GM21390 (cell line): ENCODE data around the gene NKX1-2.

Experiments used
- ATAC-seq: cut with Tn5 transposase; IDR thresholded peaks from one replicate; pipeline ENCODE4 v1.9.1; 2021; ENCODE audit not compliant: unreplicated experiment

Gene NKX1-2

GRCh38 chr10:124450012-124450782 is at the start of gene NKX1-2:
NKX1-2 (minus strand) TSS chr10:124450035; CDS start chr10:124449943, 92 bp downstream.
- ATAC-seq = no peak

GRCh38 chr10:124498056-124498455 is 48.2 kb upstream of the NKX1-2 start:
- ATAC-seq = no peak

DNA sequence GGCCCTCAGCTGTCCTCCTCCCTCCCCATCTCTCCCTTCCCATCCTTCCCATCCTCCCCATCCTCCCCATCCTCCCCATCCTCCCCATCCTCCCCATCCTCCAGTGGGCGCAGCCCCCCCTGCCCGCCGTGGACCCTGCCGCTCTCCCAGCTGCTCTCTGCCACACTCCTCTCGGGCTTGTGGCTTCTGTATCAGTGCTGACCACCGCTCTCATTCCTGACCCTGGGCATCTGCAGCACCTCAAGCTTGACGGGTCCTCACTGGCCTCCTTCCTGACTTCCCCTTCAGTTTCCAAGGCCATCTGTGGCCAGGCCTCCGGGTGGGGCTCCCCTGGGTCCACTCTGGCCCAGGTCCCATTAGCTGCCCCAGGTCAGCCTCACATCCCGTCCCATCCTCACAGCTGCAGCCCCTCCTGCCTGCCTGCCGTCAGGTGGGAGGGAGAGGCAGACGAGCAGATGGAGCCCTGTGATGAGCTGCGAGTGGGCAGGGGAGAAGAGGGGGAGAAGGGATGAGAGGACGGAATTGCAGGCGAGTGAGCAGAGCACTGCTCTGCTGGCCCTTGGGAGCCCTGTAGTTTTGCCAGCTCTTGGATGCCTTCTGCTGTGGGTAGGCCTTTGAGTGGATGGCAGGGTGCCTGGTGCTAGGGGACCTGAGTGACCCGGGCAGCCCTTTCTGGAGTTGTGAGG is 47.5 kb upstream of the NKX1-2 start:
- ATAC-seq = no peak

DNA sequence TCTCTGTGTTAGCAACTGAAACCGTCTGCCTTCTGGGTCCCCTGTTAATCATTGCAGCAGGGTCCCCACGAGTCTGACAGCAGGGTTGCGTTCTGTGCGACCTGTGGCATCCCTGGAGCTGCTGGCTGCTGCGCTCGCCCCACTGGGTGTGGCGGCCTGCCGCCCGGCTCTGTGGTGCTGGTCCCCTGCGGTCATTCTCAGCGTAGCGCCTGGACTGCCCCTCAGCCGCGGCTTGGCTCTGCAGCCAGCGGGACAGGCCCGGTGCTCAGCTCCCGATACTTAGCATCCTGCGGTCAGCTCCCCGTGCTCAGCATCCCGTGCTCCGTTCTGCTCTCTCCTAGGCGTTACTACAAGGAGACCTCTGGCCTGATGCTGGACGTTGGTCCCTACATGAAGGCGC is 46.8 kb upstream of the NKX1-2 start:
- ATAC-seq = no peak

DNA sequence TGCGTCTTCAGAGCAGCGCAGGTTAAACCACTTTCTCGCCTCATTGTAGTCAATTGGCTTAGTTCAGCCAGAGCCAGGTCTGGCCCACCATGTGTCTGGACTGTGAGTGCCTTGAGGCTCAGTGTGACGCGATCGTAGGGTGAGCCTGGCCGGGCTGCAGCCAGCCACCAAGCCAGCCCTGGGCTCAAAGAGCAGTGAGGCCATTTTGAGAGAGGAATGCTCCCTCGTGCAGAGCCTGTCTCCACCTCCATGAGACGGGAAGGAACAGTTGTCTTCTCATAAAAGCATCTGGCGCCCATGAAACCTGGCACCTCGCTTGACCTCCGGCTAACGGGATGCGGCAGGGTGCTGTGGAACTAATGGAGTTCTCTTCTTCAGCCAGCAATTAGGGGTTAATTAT is 46.3 kb upstream of the NKX1-2 start:
- ATAC-seq = no peak

GRCh38 chr10:124495725-124496124 is 45.9 kb upstream of the NKX1-2 start:
- no peak for ATAC-seq

DNA sequence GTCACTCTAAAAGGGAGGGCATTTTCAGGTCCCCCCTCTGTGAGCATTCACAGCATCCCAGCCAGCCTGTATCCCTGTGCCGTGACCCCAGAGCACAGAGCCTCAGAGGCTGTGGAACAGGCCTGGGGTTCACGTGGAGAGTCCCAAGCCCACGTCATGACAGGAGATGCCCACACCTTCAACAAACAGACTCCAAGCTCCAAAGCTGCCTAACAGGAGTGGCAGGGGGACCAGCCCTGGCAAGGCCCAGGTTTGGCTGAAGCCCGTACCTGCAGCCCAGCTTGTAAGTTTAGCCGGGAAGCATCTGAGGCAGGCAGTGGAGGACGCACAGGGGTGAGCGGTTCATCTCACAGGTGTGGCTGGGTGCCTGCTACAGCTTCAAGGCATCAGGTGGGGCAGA is 45.3 kb upstream of the NKX1-2 start:
- no peak for ATAC-seq

DNA sequence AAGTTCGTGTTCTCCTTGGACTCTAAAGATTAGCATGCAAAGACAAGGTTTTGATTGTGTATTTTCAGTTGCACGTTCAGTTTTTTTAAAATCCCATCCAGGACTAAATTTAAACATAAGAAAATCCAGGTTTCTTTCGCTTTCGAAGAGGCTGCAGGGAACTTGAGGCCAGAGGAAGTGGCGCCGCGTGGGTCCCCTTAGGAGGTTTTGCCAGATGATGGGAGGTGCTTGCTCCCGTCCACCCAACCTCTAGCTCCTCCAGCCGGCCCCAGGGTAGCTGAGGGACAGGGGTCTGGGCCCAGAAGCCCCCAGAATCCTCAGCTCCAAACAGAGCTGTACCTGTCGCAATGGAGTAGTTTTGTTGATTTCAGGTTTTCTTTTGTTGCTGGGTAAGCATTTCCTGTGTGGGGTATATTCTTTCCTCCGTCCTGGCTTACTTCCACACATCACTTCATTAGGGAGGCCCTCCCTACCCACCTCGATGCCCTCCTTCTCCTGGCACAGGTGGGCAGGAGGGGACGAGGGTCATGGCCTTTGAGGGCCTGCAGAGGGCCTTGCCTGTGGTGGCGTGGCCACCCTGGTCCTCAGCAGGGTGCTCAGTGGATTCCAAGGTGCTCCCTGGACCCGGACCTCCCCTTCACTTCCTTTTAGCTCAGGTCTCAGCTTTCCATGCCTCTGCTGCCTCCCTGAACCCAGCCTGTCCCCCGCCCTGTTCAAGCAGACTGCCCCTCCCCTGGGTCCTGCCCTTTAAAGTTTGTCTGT is 44.4 kb upstream of the NKX1-2 start:
- ATAC-seq = no peak

GRCh38 chr10:124493214-124493882 is 43.5 kb upstream of the NKX1-2 start:
- ATAC-seq = no peak

DNA sequence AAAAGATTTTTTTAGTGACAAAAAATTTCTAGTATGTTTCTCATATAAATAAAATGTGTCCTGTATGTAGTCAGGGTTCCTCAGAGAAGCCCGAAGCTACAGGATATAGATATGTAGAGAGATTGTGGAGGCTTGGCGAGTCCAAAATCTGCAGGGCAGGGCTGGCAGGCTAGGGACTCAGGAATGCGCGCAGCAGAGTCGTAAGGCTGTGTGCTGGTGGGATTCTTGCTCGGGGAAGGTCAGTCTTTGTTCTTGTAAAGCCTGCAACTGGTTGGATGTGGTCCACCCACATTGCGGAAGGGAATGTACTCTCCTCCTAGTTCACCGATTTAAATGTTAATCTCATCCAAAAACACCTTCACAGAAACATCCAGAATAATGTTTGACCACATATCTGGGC is 42.4 kb upstream of the NKX1-2 start:
- ATAC-seq = no peak

GRCh38 chr10:124491105-124491504 is 41.3 kb upstream of the NKX1-2 start:
- no peak for ATAC-seq

GRCh38 chr10:124486635-124487034 is 36.8 kb upstream of the NKX1-2 start:
- no peak for ATAC-seq

- ATAC-seq = no peak
These were observed 34.8 kb upstream of the NKX1-2 start for GRCh38 chr10:124484661-124485060.

GRCh38 chr10:124484031-124484430 is 34.2 kb upstream of the NKX1-2 start:
- no peak for ATAC-seq

GRCh38 chr10:124482876-124483275 is 33.0 kb upstream of the NKX1-2 start:
- no peak for ATAC-seq

- ATAC-seq = no peak
These were observed 32.5 kb upstream of the NKX1-2 start for GRCh38 chr10:124482236-124482800.

- ATAC-seq = no peak
These were observed 31.9 kb upstream of the NKX1-2 start for GRCh38 chr10:124481717-124482116.

DNA sequence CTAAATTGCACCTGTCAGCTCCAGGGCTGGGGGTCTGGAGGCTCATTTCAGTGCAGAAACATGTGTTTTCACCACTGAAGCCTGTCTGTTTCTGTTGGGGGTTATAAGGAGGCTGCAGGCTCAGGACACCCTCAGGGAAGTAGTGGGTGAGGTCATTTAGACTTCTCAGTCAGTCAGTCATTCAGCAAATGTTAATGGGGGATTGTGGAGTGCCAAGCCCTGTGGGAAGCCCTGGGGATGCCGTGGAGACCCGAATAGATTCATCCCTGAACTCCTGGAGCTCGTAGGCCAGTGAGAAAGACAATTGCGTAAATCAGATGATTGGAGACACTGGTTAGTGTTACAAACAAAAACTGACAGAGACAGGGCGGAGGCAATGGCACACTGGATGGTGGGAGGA is 31.0 kb upstream of the NKX1-2 start:
- no peak for ATAC-seq

DNA sequence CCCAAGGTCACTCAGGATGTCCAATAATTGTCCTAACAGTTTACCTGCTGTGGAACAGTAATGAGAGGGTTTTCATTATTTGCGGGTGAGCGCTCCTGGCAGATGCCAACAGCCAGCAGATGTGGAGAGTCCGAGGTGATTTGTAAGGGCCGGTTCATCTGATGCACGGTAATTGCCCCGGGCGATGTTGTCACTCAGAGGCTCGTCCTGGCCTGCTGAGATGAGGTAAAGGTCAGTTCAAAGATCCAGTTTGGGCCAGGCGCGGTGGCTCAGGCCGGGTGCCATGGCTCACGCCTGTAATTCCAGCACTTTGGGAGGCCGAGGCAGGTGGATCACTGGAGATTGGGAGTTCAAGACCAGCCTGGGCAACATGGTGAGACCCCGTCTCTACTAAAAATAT is 28.7 kb upstream of the NKX1-2 start:
- no peak for ATAC-seq

DNA sequence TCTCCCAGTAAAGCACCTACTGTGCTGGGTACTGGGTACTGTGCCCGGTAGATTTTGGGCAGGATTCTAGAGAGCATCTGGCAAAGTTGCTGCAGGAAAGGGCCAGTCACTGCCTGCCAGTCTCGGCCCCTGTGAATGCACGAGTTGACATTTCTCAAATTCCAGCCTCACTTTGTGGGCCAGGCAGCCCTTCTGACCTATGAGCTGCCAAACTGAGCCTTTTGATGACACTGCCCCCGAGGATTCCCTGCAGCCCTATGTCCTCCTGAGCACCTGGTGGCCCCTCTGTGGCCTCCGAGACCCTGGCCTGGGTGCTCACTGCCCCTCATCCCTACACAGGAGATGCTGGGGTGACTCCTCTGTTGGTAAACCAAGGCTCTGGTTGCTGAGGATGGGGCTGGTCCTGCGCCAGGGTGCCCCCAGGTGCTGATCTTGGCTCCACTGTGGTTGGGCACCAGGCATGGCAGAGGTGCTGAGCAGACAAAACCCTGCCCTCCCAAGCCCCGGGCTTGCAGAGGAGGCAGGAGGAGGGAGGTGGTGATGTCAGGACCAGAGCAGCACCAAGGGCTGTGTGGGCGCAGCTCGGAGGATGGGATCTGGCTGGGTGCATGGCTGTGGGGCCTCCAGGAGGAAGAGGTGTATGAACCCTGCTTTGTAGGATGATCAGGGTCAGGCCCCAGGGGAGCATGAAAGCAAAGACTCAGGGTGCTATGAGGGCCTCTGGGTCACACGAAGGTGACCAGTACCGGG is 28.0 kb upstream of the NKX1-2 start:
- no peak for ATAC-seq
